ENCODE measurements around the gene NAALADL2.

The NAALADL2 gene

DNA sequence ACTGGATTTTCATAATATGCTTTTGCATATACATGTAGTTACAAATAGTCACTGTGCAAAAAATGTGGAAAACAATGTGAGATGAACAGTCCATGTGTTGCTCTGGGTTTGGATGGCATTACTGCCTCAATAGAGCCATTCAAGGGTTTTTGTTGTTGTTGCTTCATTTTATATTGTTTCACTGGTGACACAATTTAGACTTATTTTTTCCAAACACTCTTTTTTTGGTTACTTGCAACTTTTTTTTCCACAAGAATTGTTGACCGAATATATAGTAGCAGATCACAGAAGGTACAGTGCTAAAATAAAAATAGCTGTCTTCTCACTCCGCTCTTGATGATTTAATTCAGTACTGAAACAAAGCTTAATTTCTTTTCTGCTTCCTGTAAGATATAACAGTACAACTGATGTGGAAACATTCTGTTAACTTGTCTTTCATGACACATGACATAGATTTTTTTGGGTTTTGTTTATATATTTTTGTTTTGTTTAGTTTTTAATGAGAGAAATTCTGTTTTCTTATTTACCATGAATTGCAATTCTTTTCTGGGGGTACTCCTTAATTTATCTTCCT, 618.6 kb downstream of the NAALADL2 start:
- DNase-seq = no peak
- no peak for TF ChIP-seq POLR2A (IDR thresholded peaks at IDR 0.05; ENCODE audit: low read length)
- TF ChIP-seq GATA1 (IDR thresholded peaks at IDR 0.05; ENCODE audit: low read depth, low read length) = no peak

DNA sequence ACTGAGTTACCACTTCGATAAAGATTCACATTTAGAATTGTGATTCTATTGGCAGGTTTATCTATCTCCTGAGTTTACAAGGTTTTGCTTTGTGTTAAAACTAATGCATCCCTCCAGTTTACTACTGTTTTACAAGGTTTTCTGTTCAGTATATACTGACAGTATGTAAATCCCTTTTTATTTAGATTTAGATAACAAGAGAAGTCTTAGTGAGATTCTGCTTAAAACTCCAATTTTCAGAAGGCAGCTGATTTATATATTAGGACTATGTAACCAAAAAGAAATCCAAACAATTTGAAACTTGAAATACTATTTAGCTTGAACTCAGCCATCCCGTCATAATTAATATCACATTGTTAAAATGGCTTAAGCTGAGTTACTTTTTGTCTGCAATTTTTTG, 619.2 kb downstream of the NAALADL2 start:
- no peak for DNase-seq

GRCh38 chr3:175479175-175479574, 620.0 kb downstream of the NAALADL2 start:
- no peak for DNase-seq
- TF ChIP-seq POLR2A (IDR thresholded peaks at IDR 0.05; ENCODE audit: low read length) (no peak), GATA1 (IDR thresholded peaks at IDR 0.05; ENCODE audit: low read depth, low read length) (no peak)

More for the DNA sequence above, 619.2 kb downstream of the NAALADL2 start:
- TF ChIP-seq POLR2A (IDR thresholded peaks at IDR 0.05; ENCODE audit: low read length) = no peak

DNA sequence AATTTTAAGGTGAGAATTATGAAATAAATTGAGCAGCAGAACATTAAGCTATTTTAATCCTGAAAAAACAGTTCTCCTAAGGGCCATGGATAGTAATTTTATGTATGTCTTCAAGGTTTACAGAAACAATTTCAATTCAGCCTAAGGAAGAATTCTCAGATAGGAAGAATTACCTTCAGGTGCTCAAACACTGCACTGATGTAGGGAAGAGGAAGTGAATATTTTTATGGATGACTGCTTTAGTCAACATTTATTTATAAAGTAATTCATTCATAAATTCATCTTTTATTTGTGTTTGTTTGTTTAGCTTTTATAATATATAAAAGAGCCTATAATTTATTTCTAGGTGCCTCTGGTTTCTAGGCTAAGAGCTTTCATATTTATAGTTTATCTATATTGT, 620.7 kb downstream of the NAALADL2 start:
- TF ChIP-seq GATA1 (IDR thresholded peaks at IDR 0.05; ENCODE audit: low read depth, low read length) (no peak), POLR2A (IDR thresholded peaks at IDR 0.05; ENCODE audit: low read length) (no peak)
- no peak for DNase-seq

DNA sequence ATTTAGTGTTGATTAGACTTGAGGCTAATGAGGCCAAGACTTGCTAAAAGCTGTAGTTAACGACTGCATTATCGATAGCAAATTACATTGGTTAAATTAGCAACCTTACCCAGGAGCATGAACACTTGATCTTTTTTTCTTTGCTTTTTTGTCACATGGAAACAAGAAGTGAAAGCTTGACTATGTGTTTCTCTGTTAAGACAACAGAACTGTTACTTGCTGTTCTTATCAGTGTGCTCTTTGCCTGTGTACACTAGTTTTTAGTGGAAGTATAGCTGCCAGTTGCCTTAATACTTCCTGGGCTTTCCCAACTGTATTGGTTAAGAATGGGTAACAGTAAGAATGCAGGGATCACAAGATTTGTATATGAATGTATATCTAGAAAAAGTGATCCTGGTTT, 625.5 kb downstream of the NAALADL2 start:
- no peak for DNase-seq
- TF ChIP-seq POLR2A (IDR thresholded peaks at IDR 0.05; ENCODE audit: low read length) = no peak
- no peak for TF ChIP-seq GATA1 (IDR thresholded peaks at IDR 0.05; ENCODE audit: low read depth, low read length)

DNA sequence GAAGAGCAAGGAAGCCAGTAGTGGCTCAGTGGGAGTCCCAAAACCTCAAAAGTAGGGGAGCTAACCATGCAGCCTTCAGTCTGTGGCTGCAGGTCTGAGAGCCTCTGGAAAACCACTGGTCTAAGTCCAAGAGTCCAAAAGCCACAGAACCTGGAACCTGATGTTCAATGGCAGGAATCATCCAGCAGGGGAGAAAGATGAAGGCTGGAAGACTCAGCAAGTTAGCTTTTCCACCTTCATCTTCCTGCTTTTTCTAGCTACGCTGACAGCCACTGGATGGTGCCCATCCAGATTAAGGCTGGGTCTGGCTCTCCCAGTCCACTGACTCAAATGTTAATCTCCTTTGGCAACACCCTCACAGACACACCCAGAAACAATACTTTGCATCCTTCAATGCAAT, 626.3 kb downstream of the NAALADL2 start:
- TF ChIP-seq GATA1 (IDR thresholded peaks at IDR 0.05; ENCODE audit: low read depth, low read length) = no peak
- TF ChIP-seq POLR2A (IDR thresholded peaks at IDR 0.05; ENCODE audit: low read length) = no peak

GRCh38 chr3:175486255-175486654, 627.1 kb downstream of the NAALADL2 start:
- DNase-seq = no peak
- TF ChIP-seq POLR2A (IDR thresholded peaks at IDR 0.05; ENCODE audit: low read length) (no peak), GATA1 (IDR thresholded peaks at IDR 0.05; ENCODE audit: low read depth, low read length) (no peak)

More for the DNA sequence above, 626.3 kb downstream of the NAALADL2 start:
- no peak for DNase-seq

DNA sequence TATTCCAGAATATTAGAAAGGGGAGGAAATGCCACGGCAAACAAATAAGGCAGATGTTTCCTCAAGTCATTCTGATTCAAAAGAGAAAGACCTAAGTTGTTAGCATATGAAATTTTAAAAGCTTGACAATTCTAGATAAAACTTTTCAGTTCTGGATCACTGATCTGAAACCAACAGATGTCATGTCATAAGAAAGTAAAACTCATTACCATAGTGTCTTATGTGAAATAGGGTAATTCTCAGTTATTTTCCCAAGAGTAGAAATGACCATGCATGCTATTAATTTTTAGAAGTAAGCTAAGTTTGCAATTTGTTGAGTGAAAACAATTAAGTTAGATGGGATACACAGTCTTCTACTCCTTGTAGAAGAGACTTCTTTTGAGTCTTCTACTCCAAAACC, 630.3 kb downstream of the NAALADL2 start:
- TF ChIP-seq POLR2A (IDR thresholded peaks at IDR 0.05; ENCODE audit: low read length) (no peak), GATA1 (IDR thresholded peaks at IDR 0.05; ENCODE audit: low read depth, low read length) (no peak)
- no peak for DNase-seq

GRCh38 chr3:175493301-175493700, 634.2 kb downstream of the NAALADL2 start:
- DNase-seq = no peak
- no peak for TF ChIP-seq GATA1 (IDR thresholded peaks at IDR 0.05; ENCODE audit: low read depth, low read length)
- TF ChIP-seq POLR2A (IDR thresholded peaks at IDR 0.05; ENCODE audit: low read length) = no peak

GRCh38 chr3:175495331-175495730, 636.2 kb downstream of the NAALADL2 start:
- TF ChIP-seq POLR2A (IDR thresholded peaks at IDR 0.05; ENCODE audit: low read length) (no peak), GATA1 (IDR thresholded peaks at IDR 0.05; ENCODE audit: low read depth, low read length) (no peak)

DNA sequence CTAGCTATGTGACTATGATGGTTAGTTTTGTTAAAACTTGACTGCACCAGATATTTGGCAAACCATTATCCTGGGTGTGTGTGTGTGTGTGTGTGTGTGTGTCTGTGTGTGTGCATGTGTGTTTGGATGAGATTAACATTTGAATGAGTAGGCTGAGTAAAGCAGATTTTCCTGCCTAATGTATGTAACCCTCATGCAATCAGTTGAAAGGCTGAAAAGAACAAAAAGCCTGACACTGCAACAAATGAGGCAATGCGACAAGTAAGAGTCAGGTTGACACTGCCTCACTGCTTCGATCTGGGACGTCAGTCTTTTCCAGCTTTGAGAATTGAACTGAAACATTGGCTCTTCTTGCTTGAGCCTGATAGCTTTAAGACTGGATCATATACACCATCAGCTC, 643.0 kb downstream of the NAALADL2 start:
- peak in 1 of 2 experiments; percentile 1 for DNase-seq
- TF ChIP-seq GATA1 (IDR thresholded peaks at IDR 0.05; ENCODE audit: low read depth, low read length) = no peak
- no peak for TF ChIP-seq POLR2A (IDR thresholded peaks at IDR 0.05; ENCODE audit: low read length)

More at GRCh38 chr3:175495331-175495730, 636.2 kb downstream of the NAALADL2 start:
- no peak for DNase-seq

DNA sequence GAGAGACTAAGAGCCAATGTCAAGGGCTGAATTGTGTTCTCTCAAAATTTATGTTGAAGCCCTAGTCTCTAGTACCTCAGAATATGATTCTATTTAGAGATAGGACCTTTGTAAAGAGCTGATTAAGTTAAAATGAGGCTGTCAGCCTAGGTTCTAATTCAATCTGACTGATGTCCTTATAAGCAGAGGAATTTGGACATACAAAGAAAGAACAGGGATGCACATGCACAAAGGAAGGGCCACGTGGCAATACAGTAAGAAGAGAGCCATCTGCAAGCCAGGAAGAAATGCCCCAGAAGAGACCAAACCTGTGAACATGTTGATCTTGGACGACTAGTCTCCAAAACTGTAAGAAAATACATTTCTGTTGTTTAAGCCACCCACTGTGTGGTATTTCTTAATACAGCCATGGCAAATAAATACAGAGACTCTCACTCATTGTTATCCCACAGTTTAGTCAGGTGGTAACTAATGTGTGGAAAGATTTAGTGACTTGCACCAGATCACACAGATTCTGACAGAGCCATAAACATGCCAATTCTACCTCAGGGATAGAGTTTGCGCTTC, 652.2 kb downstream of the NAALADL2 start:
- no peak for TF ChIP-seq POLR2A (IDR thresholded peaks at IDR 0.05; ENCODE audit: low read length)
- TF ChIP-seq GATA1 (IDR thresholded peaks at IDR 0.05; ENCODE audit: low read depth, low read length) = no peak
- DNase-seq = no peak

- DNase-seq = no peak
- no peak for TF ChIP-seq POLR2A (IDR thresholded peaks at IDR 0.05; ENCODE audit: low read length)
- no peak for TF ChIP-seq GATA1 (IDR thresholded peaks at IDR 0.05; ENCODE audit: low read depth, low read length)
Observed at GRCh38 chr3:175512700-175513099, 653.6 kb downstream of the NAALADL2 start.

GRCh38 chr3:175518459-175518858, 659.3 kb downstream of the NAALADL2 start:
- TF ChIP-seq POLR2A (IDR thresholded peaks at IDR 0.05; ENCODE audit: low read length) (no peak), GATA1 (IDR thresholded peaks at IDR 0.05; ENCODE audit: low read depth, low read length) (no peak)
- no peak for DNase-seq

- no peak for TF ChIP-seq POLR2A (IDR thresholded peaks at IDR 0.05; ENCODE audit: low read length)
- no peak for TF ChIP-seq GATA1 (IDR thresholded peaks at IDR 0.05; ENCODE audit: low read depth, low read length)
- no peak for DNase-seq
Observed at GRCh38 chr3:175521406-175521805, 662.3 kb downstream of the NAALADL2 start.

Data from erythroblast (primary cell).